Upper lobe of right lung (tissue), 1 donor: Measurements from ENCODE around the gene NOTCH1. TPM values are rescaled to one million over a fixed set of nuclear protein-coding genes. Genes with fewer than 3 reads are reported as not detected.

Experiments used
- ATAC-seq: fragments of 200-7000 bp; cut with Tn5 transposase; one replicate; pipeline ENCODE4 v1.9.1; 2020; ENCODE audit warnings: mild to moderate bottlenecking, moderate library complexity
- DNase-seq: peaks from one replicate; pipeline ENCODE4 v3.0.0-alpha.2; 2020
- H3K27ac ChIP-seq: fragments of 200-600 bp; one replicate; pipeline ENCODE4 v1.8.0; 2022
- H3K27me3 ChIP-seq: fragments of 200-600 bp; one replicate; pipeline ENCODE4 v1.8.0; 2022; ENCODE audit warnings: mild to moderate bottlenecking
- H3K36me3 ChIP-seq: fragments of 200-600 bp; one replicate; pipeline ENCODE4 v1.8.0; 2022
- H3K4me1 ChIP-seq: fragments of 200-600 bp; one replicate; pipeline ENCODE4 v1.8.0; 2022
- H3K4me3 ChIP-seq: fragments of 200-600 bp; one replicate; pipeline ENCODE4 v1.8.0; 2022; ENCODE audit warnings: mild to moderate bottlenecking
- H3K9me3 ChIP-seq: fragments of 200-600 bp; one replicate; pipeline ENCODE4 v1.8.0; 2022
- CTCF ChIP-seq: fragments of 200-600 bp; IDR thresholded peaks from one replicate; pipeline ENCODE4 v1.8.0; 2022; ENCODE audit warnings: antibody characterized with exemption
- intact Hi-C: fragments of 100-400 bp; cut with DNase I; formaldehyde crosslinking; loops from one replicate; pipeline ENCODE4 v1.11.0; 2022
- total RNA-seq: library from RNA; stranded (reverse); fragmentation: NEBNext Ultra II Directional; extraction: Animal tissue kit (Norgen Biotek cat#: 25700); gene quantifications from one replicate; pipeline ENCODE4 v1.2.1, GENCODE V29; 2021
- donor health status: DM: no; HTN: yes; CAD: no; lungs with severe emphysema.

NOTCH1 gene
- total RNA-seq, 1 donor from 2014 or later = 114 TPM

- no peaks in the 10 kb centered on the region for H3K36me3 ChIP-seq
- intact Hi-C loops = no loop called here
- no peaks in the 10 kb centered on the region for H3K27me3 ChIP-seq
- no peaks in the 10 kb centered on the region for H3K9me3 ChIP-seq
- no peak for DNase-seq
- H3K4me1 ChIP-seq = peaks cover 46% of the 10 kb centered on the region
- no peak for ATAC-seq
- no peak overlapping the region for H3K27ac ChIP-seq
- H3K4me3 ChIP-seq = no peak overlapping the region
- TF ChIP-seq CTCF = no peak
Observed at GRCh38 chr9:136570191-136570845, 24.5 kb upstream of the NOTCH1 start.

DNA sequence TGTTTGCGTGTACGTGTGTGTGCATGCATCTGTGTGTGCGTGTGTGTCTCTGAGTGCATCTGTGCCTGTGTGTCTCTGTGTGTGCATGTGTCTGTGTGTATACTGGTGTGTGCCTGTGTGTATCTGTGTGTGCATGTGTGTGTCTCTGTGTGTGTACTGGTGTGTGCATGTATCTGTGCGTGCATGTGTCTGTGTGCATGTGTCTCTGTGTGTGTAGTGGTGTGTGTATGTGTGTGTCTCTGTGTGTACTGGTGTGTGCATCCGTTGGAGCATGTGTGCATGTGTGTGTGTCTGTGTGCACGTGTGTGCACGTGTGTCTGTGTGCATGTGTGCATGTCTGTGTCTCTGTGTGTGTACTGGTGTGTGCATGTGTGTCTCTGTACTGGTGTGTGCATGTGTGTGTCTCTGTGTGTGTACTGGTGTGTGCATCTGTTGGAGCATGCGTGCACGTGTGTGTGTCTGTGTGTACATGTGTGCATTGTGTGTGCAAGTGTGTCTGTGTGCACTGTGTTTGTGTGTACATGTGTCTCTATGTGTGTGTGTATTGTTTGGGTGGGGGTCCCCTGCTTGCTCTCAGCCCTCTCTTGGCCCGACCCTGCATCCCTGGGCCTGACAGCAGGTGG lies 23.8 kb upstream of the NOTCH1 start:
- DNase-seq (no peak), ATAC-seq (no peak)
- Histone ChIP-seq H3K4me3 (no peak overlapping the region), H3K36me3 (no peaks in the 10 kb centered on the region), H3K27ac (no peak overlapping the region), H3K27me3 (no peaks in the 10 kb centered on the region), H3K9me3 (no peaks in the 10 kb centered on the region), H3K4me1 (peaks cover 53% of the 10 kb centered on the region)
- intact Hi-C loops = no loop called here
- TF ChIP-seq CTCF = no peak

GRCh38 chr9:136568288-136569081 lies 22.6 kb upstream of the NOTCH1 start:
- Histone ChIP-seq H3K4me1 (peaks cover 64% of the 10 kb centered on the region), H3K36me3 (no peaks in the 10 kb centered on the region), H3K9me3 (no peaks in the 10 kb centered on the region), H3K27ac (peak overlapping the region; percentile 11), H3K4me3 (no peak overlapping the region), H3K27me3 (no peaks in the 10 kb centered on the region)
- no peak for TF ChIP-seq CTCF
- ATAC-seq (no peak), DNase-seq (no peak)
- intact Hi-C loops = no loop called here

DNA sequence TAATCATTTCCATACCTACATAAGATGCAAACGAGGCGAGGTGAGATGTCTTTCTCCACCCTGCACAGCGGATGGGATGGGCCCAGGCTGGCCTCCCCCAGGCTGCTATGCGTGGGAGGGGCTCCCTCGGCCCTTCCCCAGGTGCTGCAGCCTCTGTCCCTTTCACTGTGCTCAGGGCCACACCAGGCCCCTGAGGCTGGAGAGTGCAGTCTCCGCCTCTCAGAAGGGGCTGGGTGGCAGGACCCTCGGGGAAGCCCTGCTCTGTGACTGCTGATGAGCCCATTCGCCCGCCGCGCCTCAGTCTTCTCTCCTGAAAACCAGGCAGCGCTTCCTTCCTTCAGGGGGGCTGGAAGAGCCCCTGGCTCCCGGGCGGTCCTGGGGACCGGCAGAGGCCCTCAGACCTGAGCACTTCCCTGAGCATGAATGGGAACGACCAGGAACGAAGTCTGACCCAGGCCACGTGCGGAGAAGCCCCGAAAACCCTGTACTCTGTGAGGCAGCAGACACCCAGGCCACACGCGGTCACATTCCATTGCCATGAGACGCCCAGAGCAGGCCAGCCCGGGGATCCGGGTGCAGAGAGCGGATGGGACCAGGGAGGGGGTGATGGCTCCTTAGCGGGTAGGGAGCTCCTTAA lies 21.9 kb upstream of the NOTCH1 start:
- H3K4me1 ChIP-seq = peaks cover 71% of the 10 kb centered on the region
- no peaks in the 10 kb centered on the region for H3K9me3 ChIP-seq
- no peak overlapping the region for H3K4me3 ChIP-seq
- H3K27ac ChIP-seq = peak overlapping the region; percentile 11
- no peaks in the 10 kb centered on the region for H3K27me3 ChIP-seq
- H3K36me3 ChIP-seq = no peaks in the 10 kb centered on the region
- ATAC-seq (peak; percentile 41), DNase-seq (no peak)
- TF ChIP-seq CTCF = no peak
- intact Hi-C loops = no loop called here

DNA sequence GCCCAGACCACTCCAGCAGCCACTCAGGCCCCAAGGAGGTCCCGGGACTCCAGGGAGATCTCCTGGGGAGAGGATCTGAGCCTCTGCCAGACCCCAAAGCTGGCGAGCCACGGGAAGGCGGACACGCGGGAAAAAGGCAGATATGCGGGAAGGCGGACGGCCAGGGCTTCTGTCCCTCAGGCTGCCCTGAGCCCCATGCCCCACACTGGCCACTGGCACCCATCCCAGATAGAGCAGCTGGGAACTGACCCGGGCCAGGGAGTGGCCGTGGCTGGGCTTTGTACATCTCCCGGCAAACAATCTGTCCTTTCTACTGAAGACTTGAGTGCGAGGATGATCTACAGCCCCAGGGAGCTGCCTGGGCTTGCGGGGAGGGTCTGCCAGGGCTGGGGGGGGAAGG lies 21.1 kb upstream of the NOTCH1 start:
- TF ChIP-seq CTCF = no peak
- Histone ChIP-seq H3K4me3 (no peak overlapping the region), H3K9me3 (no peaks in the 10 kb centered on the region), H3K36me3 (no peaks in the 10 kb centered on the region), H3K4me1 (peaks cover 65% of the 10 kb centered on the region), H3K27ac (no peak overlapping the region), H3K27me3 (no peaks in the 10 kb centered on the region)
- ATAC-seq = no peak
- intact Hi-C loops = no loop called here
- no peak for DNase-seq
